HepG2 (cell line): ENCODE results near the gene CASZ1. TPM values are rescaled to one million over a fixed set of nuclear protein-coding genes. Genes with fewer than 3 reads are reported as not detected.

ENCODE experiments used
- ATAC-seq: fragments of 200-7000 bp; cut with Tn5 transposase; 3 replicates; pipeline ENCODE4 v1.9.1; 2020; ENCODE audit warnings: mild to moderate bottlenecking, moderate library complexity
- BruUV-seq: library from RNA; stranded (reverse); fragments of 400-500 nt; replicated peaks from 2 replicates; lab custom pipeline; 2021; lab: Mats Ljungman, UMichigan
- CTCF ChIA-PET: fragments of 300-600 bp; formaldehyde crosslinking; extraction: SDS; loops from one replicate; lab custom pipeline; 2021; ENCODE audit warnings: low total read pairs, inconsistent platforms, low intra/inter-chr PET ratio; lab: Yijun Ruan, JAX
- POLR2A ChIA-PET: fragments of 350-600 bp; sonication (Branson Sonifier 250); formaldehyde crosslinking; loops from one replicate; lab custom pipeline; 2020; ENCODE audit warnings: antibody characterized with exemption, inconsistent platforms; lab: Yijun Ruan, JAX
- DNase-seq: peaks from one replicate; pipeline ENCODE4 v3.0.0-alpha.2; 2015; ENCODE audit warnings: low spot score
- FAIRE-seq: peaks from 3 replicates; lab custom pipeline; 2011; peaks lifted over from hg19 to GRCh38; lab: Jason Lieb, UNC
- H2AFZ ChIP-seq: one replicate; pipeline ENCODE4 v1.6.1; 2011; ENCODE audit warnings: low read length, inconsistent platforms
- H3K27ac ChIP-seq: fragments of 300-600 bp; 3 replicates; pipeline ENCODE4 v1.8.0; 2011; ENCODE audit warnings: mixed run types, mild to moderate bottlenecking, mixed read lengths, low read length, inconsistent platforms; ENCODE audit not compliant: insufficient read depth; ENCODE audit errors: extremely low read length
- H3K27me3 ChIP-seq, 2 experiments: fragments of 200-600 bp in 1 of 2; 2 replicates in 1 of 2; 3 replicates in 1 of 2; pipeline versions ENCODE4 v1.6.0 to v1.8.0; 2011; ENCODE audit warnings: low read length in 2 of 2, mild to moderate bottlenecking in 2 of 2, moderate library complexity in 2 of 2, inconsistent platforms in 1 of 2; ENCODE audit not compliant: insufficient read depth in 2 of 2, control insufficient read depth in 1 of 2
- H3K36me3 ChIP-seq, 2 experiments: fragments of 200-600 bp in 1 of 2; replicated peaks in 1 of 2; 2 replicates in 1 of 2; 3 replicates in 1 of 2; pipeline versions ENCODE4 v1.5.1 to v1.8.0; 2011; ENCODE audit warnings: low read length in 2 of 2, inconsistent platforms in 1 of 2; ENCODE audit not compliant: insufficient read depth in 2 of 2, control insufficient read depth in 1 of 2
- H3K4me1 ChIP-seq: 2 replicates; pipeline ENCODE4 v1.5.1; 2012; ENCODE audit warnings: low read length, inconsistent platforms; ENCODE audit not compliant: insufficient read depth
- H3K4me2 ChIP-seq: 2 replicates; pipeline ENCODE4 v1.6.0; 2011; ENCODE audit warnings: low read depth, low read length, inconsistent platforms
- H3K4me3 ChIP-seq, 3 experiments: fragments of 200-600 bp in 1 of 3; sonication (generic), shearing (Covaris generic) in 1 of 3; replicated peaks in 1 of 3; 2 replicates each; pipeline ENCODE4 v1.5.1; 2011 to 2016; ENCODE audit warnings: low read length in 3 of 3, inconsistent platforms in 2 of 3, low read depth in 2 of 3, mild to moderate bottlenecking in 2 of 3, control low read depth in 1 of 3, mixed read lengths in 1 of 3; ENCODE audit not compliant: insufficient read depth in 1 of 3
- H3K79me2 ChIP-seq: one replicate; pipeline ENCODE4 v1.6.1; 2011; ENCODE audit warnings: low read length, inconsistent platforms; ENCODE audit not compliant: insufficient read depth
- H3K9ac ChIP-seq: 2 replicates; pipeline ENCODE4 v1.6.0; 2011; ENCODE audit warnings: mild to moderate bottlenecking, low read depth, low read length, inconsistent platforms; ENCODE audit not compliant: insufficient read depth
- H3K9me3 ChIP-seq: 2 replicates; pipeline ENCODE4 v1.5.1; 2012; ENCODE audit warnings: mild to moderate bottlenecking, low read length
- H4K20me1 ChIP-seq: 2 replicates; pipeline ENCODE4 v1.6.0; 2011; ENCODE audit warnings: inconsistent platforms, mild to moderate bottlenecking, low read length, moderate library complexity; ENCODE audit not compliant: insufficient read depth
- IRF2 ChIP-seq: IDR thresholded peaks from 2 replicates; pipeline ENCODE4 v1.6.1; 2018; ENCODE audit warnings: missing genetic modification reagents, missing compliant biosample characterization
- NAIF1 ChIP-seq: sonication (generic); formaldehyde crosslinking; IDR thresholded peaks from 2 replicates; pipeline ENCODE4 v1.5.0; 2020; ENCODE audit warnings: mild to moderate bottlenecking, missing genetic modification reagents, borderline replicate concordance
- NFE2L2 ChIP-seq: fragments of 150-350 bp; IDR thresholded peaks from 2 replicates; pipeline ENCODE4 v1.6.1; 2014; ENCODE audit warnings: low read length
- NONO ChIP-seq, 2 experiments: fragments of 450-650 bp in 1 of 2; sonication (generic) in 1 of 2; formaldehyde crosslinking in 1 of 2; IDR thresholded peaks in 1 of 2; conservative IDR thresholded peaks in 1 of 2; 2 replicates each; pipeline versions ENCODE4 v1.6.1 to v1.8.0; 2017 to 2022; ENCODE audit warnings: mild to moderate bottlenecking in 1 of 2, missing genetic modification reagents in 1 of 2, moderate library complexity in 1 of 2
- POGZ ChIP-seq: sonication (generic); formaldehyde crosslinking; IDR thresholded peaks from 2 replicates; pipeline ENCODE4 v1.4.0; 2020; ENCODE audit warnings: mild to moderate bottlenecking, missing genetic modification reagents
- ZBTB21 ChIP-seq: sonication (generic); formaldehyde crosslinking; IDR thresholded peaks from 2 replicates; pipeline ENCODE4 v1.4.0; 2020; ENCODE audit warnings: missing genetic modification reagents
- ZBTB43 ChIP-seq: sonication (generic); formaldehyde crosslinking; conservative IDR thresholded peaks from 2 replicates; pipeline ENCODE4 v1.4.0; 2020; ENCODE audit warnings: missing genetic modification reagents
- ZFP90 ChIP-seq: sonication (generic); formaldehyde crosslinking; IDR thresholded peaks from 2 replicates; pipeline ENCODE4 v1.8.0; 2022; ENCODE audit warnings: missing genetic modification reagents, mild to moderate bottlenecking, inconsistent platforms, borderline replicate concordance
- ZNF234 ChIP-seq: sonication (generic); formaldehyde crosslinking; conservative IDR thresholded peaks from 2 replicates; pipeline ENCODE4 v1.5.1; 2020; ENCODE audit warnings: mild to moderate bottlenecking, missing genetic modification reagents
- WGBS: methylation state at CpG from one replicate; pipeline ENCODE4 v1.1.6; 2017; ENCODE audit warnings: low lambda C conversion rate; 5-methylcytosine and 5-hydroxymethylcytosine counted together
- in situ Hi-C: cut with HindIII; loops from 2 replicates; pipeline ENCODE4 v1.10.0; 2017; ENCODE audit warnings: low pct_unique_long_range_greater_than_20kb; ENCODE audit not compliant: extremely low pct_ligation_motif_present
- intact Hi-C: fragments of 100-400 bp; cut with micrococcal nuclease; formaldehyde crosslinking; loops from one replicate; pipeline ENCODE4 v1.10.0; 2022; ENCODE audit not compliant: unreplicated experiment
- polyA plus RNA-seq, 8 experiments: library from polyadenylated mRNA; depleted of rRNA in 3 of 8; stranded (reverse) in 7 of 8; unstranded in 1 of 8; fragments of >200 nt; fragmentation: Illumina TruSeq in 4 of 8; extraction: Trizol in 4 of 8; gene quantifications; 2 replicates each; pipeline versions ENCODE4 v1.2.1 to v1.2.3, GENCODE V29; 2011 to 2016; ENCODE audit warnings: low read depth in 4 of 8, missing spikeins in 1 of 8, mixed read lengths in 1 of 8; ENCODE audit not compliant: insufficient read depth in 1 of 8
- total RNA-seq, 5 experiments: library from RNA; depleted of rRNA; stranded (reverse); fragments of >200 nt; fragmentation: Illumina TruSeq; extraction: Trizol; gene quantifications; 2 replicates each; pipeline ENCODE4 v1.2.3, GENCODE V29; 2016; ENCODE audit warnings: low read depth in 1 of 5

CASZ1 gene
- total and polyA plus RNA-seq, 2 of the 13 experiments (the other 11 are each of a cell fraction or from before 2014, with no cell fraction given) = 1.9 to 3.7 TPM

- no peaks in the 10 kb centered on the region for H3K9me3 ChIP-seq
- ChIA-PET CTCF (no interaction called here), POLR2A (no interaction called here)
- H3K79me2 ChIP-seq = no peaks in the 10 kb centered on the region
- H3K27ac ChIP-seq = no peak overlapping the region
- no peak overlapping the region for H3K4me2 ChIP-seq
- no peak for ATAC-seq
- DNase-seq = no peak
- in situ Hi-C loops (no loop called here), intact Hi-C loops (loop anchor here (10.0 kb wide), 1 partner anchor 112 kb away; no protein-coding TSS in a partner anchor)
- WGBS = 97% methylated on average over 22 of the region's 22 CpGs
- no peak overlapping the region for H3K4me3 ChIP-seq
- no peaks in the 10 kb centered on the region for H4K20me1 ChIP-seq
- no TSS peak for BruUV-seq
- H3K36me3 ChIP-seq = peaks cover 12 to 18% of the 10 kb centered on the region in 2 experiments; a peak in 3 of 5 replicates
- H2AFZ ChIP-seq = no peak overlapping the region
- no peak for FAIRE-seq
- TF ChIP-seq ZBTB43 (no peak), ZFP90 (CRISPR knock-in tag) (no peak), NFE2L2 (no peak), NONO (IDR thresholded peaks at IDR 0.05) (no peak), NONO (CRISPR knock-in tag; conservative IDR thresholded peaks at IDR 0.05) (no peak), IRF2 (CRISPR knock-in tag) (no peak), ZNF234 (CRISPR knock-in tag) (no peak), POGZ (no peak), NAIF1 (CRISPR knock-in tag) (no peak), ZBTB21 (no peak)
- no peak overlapping the region for H3K9ac ChIP-seq
- H3K4me1 ChIP-seq = peaks cover 10% of the 10 kb centered on the region
- no peaks in the 10 kb centered on the region for H3K27me3 ChIP-seq
Observed at GRCh38 chr1:10626791-10627410, 169.5 kb downstream of the CASZ1 start.
